Chondrocyte (in vitro differentiated cells): ENCODE measurements around the gene DCST1. TPM values are rescaled to one million over a fixed set of nuclear protein-coding genes. Genes with fewer than 3 reads are reported as not detected.
A peak's percentile ranks its signal among the peaks of the same experiment; 100 is the strongest.

Experiments used
- DNase-seq: peaks from one replicate; pipeline ENCODE4 v3.0.0; 2021; ENCODE audit warnings: mixed read lengths, low spot score
- H3K27ac Mint-ChIP-seq: one replicate; pipeline ENCODE4 v1.8.0; 2021; ENCODE audit warnings: mild to moderate bottlenecking, moderate library complexity, mixed read lengths; ENCODE audit not compliant: unreplicated experiment
- H3K27me3 Mint-ChIP-seq: 2 replicates; pipeline ENCODE4 v1.8.0; 2021; ENCODE audit warnings: low read depth, mixed read lengths
- H3K36me3 Mint-ChIP-seq: 2 replicates; pipeline ENCODE4 v1.8.0; 2021; ENCODE audit warnings: low read depth, mixed read lengths
- H3K4me1 Mint-ChIP-seq: 2 replicates; pipeline ENCODE4 v1.8.0; 2021; ENCODE audit warnings: low read depth, mild to moderate bottlenecking, mixed read lengths
- H3K4me3 Mint-ChIP-seq: one replicate; pipeline ENCODE4 v1.8.0; 2021; ENCODE audit warnings: mild to moderate bottlenecking, moderate library complexity, mixed read lengths; ENCODE audit not compliant: unreplicated experiment
- H3K9me3 Mint-ChIP-seq: 2 replicates; pipeline ENCODE4 v1.8.0; 2021; ENCODE audit warnings: low read depth, mixed read lengths
- total RNA-seq: library from RNA; stranded (reverse); gene quantifications from 3 replicates; pipeline ENCODE4 v1.2.1, GENCODE V29; 2021
- TF ChIP-seq, protein P1 (sequence below): fragments of 200-600 bp; sonication (generic); IDR thresholded peaks from 2 replicates; pipeline ENCODE4 v1.5.0; 2021; ENCODE audit warnings: antibody characterized with exemption, mild to moderate bottlenecking, moderate library complexity

The DCST1 gene
- total RNA-seq, 1 donor from 2014 or later: not detected

GRCh38 chr1:154990276-154990675 lies 43.3 kb upstream of the DCST1 start:
- Mint-ChIP-seq H3K4me3 (no peak overlapping the region), H3K27me3 (no peaks in the 10 kb centered on the region), H3K9me3 (no peaks in the 10 kb centered on the region), H3K4me1 (peaks cover 4% of the 10 kb centered on the region), H3K36me3 (peaks cover 7% of the 10 kb centered on the region), H3K27ac (no peak overlapping the region)
- TF ChIP-seq, protein P1, sequence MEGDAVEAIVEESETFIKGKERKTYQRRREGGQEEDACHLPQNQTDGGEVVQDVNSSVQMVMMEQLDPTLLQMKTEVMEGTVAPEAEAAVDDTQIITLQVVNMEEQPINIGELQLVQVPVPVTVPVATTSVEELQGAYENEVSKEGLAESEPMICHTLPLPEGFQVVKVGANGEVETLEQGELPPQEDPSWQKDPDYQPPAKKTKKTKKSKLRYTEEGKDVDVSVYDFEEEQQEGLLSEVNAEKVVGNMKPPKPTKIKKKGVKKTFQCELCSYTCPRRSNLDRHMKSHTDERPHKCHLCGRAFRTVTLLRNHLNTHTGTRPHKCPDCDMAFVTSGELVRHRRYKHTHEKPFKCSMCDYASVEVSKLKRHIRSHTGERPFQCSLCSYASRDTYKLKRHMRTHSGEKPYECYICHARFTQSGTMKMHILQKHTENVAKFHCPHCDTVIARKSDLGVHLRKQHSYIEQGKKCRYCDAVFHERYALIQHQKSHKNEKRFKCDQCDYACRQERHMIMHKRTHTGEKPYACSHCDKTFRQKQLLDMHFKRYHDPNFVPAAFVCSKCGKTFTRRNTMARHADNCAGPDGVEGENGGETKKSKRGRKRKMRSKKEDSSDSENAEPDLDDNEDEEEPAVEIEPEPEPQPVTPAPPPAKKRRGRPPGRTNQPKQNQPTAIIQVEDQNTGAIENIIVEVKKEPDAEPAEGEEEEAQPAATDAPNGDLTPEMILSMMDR: no peak
- DNase-seq: peak; percentile 92

DNA sequence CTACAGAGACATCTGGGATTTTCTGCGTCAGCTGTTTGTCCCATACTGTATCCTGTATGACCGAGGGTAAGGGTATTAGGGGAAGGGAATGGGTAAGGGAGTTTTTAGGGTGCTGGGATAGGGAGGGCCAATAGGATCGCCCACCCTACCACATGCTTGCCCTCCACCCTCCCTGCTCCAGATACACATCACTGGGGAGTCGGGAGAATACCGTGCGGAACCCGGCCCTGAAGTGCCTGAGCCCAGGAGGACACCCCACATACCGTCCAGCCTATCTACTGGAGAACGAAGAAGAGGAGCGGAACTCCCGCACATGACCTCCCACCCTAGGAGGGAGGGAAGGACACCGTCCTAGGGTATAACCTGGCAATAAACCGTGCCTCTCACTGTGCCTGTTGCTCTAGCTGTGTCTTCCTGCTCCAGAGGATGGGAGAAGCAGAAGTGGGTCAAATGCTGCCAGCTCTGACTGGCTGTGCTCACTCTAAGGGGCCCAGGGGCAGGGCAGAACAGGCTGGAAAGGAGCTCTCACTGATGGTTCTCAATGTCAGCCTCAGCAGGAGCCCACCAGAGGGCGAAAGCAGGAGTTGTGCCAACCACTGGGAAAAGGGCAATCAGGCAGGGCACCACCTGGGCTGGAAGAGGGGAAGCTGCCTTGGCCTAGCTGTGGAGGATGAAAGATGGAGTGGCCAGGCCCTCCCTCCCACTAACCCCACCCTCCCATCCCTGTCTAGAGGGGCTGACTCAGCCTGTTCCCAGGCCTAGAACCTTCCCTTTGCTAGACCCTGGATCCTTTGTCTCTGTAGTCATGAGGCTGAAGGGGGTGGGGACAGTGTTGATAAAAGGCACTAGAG lies 40.7 kb upstream of the DCST1 start:
- DNase-seq: peak; percentile 59
- peaks cover 6% of the 10 kb centered on the region for H3K4me1 Mint-ChIP-seq
- no peak overlapping the region for H3K4me3 Mint-ChIP-seq
- H3K27me3 Mint-ChIP-seq: no peaks in the 10 kb centered on the region
- peaks cover 7% of the 10 kb centered on the region for H3K36me3 Mint-ChIP-seq
- no peak overlapping the region for H3K27ac Mint-ChIP-seq
- no peaks in the 10 kb centered on the region for H3K9me3 Mint-ChIP-seq
- TF ChIP-seq, protein P1: peak; percentile 50

- TF ChIP-seq, protein P1: no peak
- Mint-ChIP-seq H3K9me3 (no peaks in the 10 kb centered on the region), H3K4me1 (peaks cover 7% of the 10 kb centered on the region), H3K4me3 (no peak within 1 kb of the TSS), H3K36me3 (peaks cover 5% of the 10 kb centered on the region), H3K27me3 (no peaks in the 10 kb centered on the region), H3K27ac (no peak within 1 kb of the TSS)
- DNase-seq: peak; percentile 50
Measured at GRCh38 chr1:154993572-154994268, 39.9 kb upstream of the DCST1 start, which contains the start of gene LENEP. LENEP (plus strand) TSS chr1:154993586; CDS start chr1:154993608, 22 bp downstream.

DNA sequence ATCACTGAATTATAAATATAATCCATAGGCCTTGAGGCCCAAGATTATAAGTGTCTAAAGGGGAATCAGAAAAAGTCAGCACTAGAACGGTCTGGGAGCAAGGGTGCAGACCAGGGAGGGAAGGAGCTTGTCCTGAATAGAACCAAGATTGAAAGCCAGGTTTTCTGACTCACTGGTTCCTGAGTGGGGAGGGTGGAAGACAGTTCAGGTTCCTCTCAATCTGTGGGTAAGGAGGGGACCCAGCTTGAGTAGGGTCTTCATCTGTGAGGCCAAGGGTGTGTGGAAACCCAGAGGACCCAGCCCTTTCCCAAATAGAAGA lies 39.4 kb upstream of the DCST1 start:
- no peak for DNase-seq
- Mint-ChIP-seq H3K27ac (no peak overlapping the region), H3K4me1 (peaks cover 12% of the 10 kb centered on the region), H3K36me3 (peaks cover 2% of the 10 kb centered on the region), H3K4me3 (no peak overlapping the region), H3K27me3 (no peaks in the 10 kb centered on the region), H3K9me3 (no peaks in the 10 kb centered on the region)
- TF ChIP-seq, protein P1: no peak

DNA sequence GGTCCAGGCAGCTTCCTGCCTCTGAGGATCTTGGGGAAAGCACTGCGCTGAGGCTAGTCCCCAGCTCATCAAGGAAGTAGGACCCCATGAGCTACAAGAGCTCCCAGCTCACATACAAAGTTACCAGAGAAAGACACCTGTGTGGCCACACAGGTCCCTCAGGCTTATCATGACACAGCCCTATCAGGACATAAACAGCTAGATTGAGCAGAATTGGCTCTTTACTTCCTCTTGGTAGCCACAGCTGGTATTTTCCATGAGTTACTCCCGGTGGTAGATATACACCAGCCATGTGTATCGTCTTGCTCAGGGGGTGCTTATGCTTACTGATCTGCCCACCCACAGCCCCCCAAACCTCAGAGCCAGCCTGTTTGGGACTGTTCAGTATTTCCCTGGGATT lies 39.0 kb upstream of the DCST1 start:
- H3K4me1 Mint-ChIP-seq: peaks cover 14% of the 10 kb centered on the region
- H3K27ac Mint-ChIP-seq: no peak overlapping the region
- H3K36me3 Mint-ChIP-seq: peaks cover 2% of the 10 kb centered on the region
- TF ChIP-seq, protein P1: no peak
- no peaks in the 10 kb centered on the region for H3K9me3 Mint-ChIP-seq
- H3K27me3 Mint-ChIP-seq: no peaks in the 10 kb centered on the region
- H3K4me3 Mint-ChIP-seq: no peak overlapping the region
- DNase-seq: peak; percentile 25
